HL-60 (cell line): Measurements from ENCODE around the gene RUNX3.

Experiments
- CTCF ChIP-seq: IDR thresholded peaks from one replicate; pipeline ENCODE4 v1.5.1; 2011; ENCODE audit warnings: low read length, control low read depth, inconsistent platforms; ENCODE audit not compliant: insufficient read depth
- GABPA ChIP-seq: IDR thresholded peaks from 2 replicates; pipeline ENCODE4 v1.6.1; 2012; ENCODE audit warnings: low read depth
- REST ChIP-seq: IDR thresholded peaks from 2 replicates; pipeline ENCODE4 v1.6.1; 2012; ENCODE audit warnings: low read depth; ENCODE audit not compliant: insufficient replicate concordance

GRCh38 chr1:24955161-24955560 lies 25.1 kb upstream of the RUNX3 start:
- TF ChIP-seq CTCF (no peak), REST (no peak), GABPA (no peak)
